Esophagus muscularis mucosa (tissue), 4 donors: ENCODE data around the gene PYROXD2.

ENCODE experiments used
- CTCF ChIP-seq, 3 experiments: fragments of 200-600 bp in 2 of 3; fragments of 450-650 bp in 1 of 3; sonication (generic) in 2 of 3; IDR thresholded peaks; one replicate each; pipeline ENCODE4 v1.5.1; 2017 to 2019; ENCODE audit warnings: antibody characterized with exemption in 3 of 3, mild to moderate bottlenecking in 2 of 3, moderate library complexity in 1 of 3
- EP300 ChIP-seq: sonication (generic); formaldehyde crosslinking; IDR thresholded peaks from one replicate; pipeline ENCODE4 v1.6.1; 2017; ENCODE audit warnings: antibody characterized with exemption
- POLR2AphosphoS5 ChIP-seq, 2 donors: sonication (generic); formaldehyde crosslinking; IDR thresholded peaks; one replicate each; pipeline ENCODE4 v1.6.1; 2017; ENCODE audit warnings: antibody characterized with exemption in 2 of 2

DNA sequence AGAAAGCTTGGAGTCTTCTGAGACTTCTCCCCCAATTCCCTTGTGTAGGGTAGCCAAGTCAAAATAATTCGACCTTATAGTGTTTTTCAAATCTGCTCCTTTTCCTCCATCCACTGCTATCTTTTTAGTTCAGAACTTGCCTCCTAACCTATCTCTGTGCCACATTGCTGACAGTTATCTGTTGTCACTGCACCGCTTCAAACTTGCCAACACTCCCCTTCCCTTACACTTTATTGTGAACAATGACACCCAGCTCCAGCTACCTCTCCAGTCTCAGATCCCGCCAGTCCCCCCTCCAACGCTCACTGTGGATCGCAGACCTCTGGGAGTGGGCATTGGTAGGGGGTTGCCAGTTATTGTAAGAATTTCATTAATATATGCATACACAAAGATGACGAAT is 48.0 kb upstream of the PYROXD2 start:
- TF ChIP-seq CTCF (IDR thresholded peaks at IDR 0.05) (no peak), EP300 (no peak), POLR2AphosphoS5 (IDR thresholded peaks at IDR 0.05) (no peak)
